Stimulated activated CD4-positive, alpha-beta T cell treated with anti-CD3 and anti-CD28 coated beads, TNF-alpha, amount 100 ng/mL, for 24 hours (primary cell): ENCODE measurements around the gene B3GALT6.
"Not testable (repeated sequence)": the region's sequence is repeated elsewhere in the genome, so short reads cannot be mapped to it uniquely, and the experiment has no call there.

Source experiments
- DNase-seq, 3 experiments: peaks; one replicate each; pipeline ENCODE4 v3.0.0-alpha.2; 2020; ENCODE audit warnings: low read depth in 3 of 3

B3GALT6 gene

DNA sequence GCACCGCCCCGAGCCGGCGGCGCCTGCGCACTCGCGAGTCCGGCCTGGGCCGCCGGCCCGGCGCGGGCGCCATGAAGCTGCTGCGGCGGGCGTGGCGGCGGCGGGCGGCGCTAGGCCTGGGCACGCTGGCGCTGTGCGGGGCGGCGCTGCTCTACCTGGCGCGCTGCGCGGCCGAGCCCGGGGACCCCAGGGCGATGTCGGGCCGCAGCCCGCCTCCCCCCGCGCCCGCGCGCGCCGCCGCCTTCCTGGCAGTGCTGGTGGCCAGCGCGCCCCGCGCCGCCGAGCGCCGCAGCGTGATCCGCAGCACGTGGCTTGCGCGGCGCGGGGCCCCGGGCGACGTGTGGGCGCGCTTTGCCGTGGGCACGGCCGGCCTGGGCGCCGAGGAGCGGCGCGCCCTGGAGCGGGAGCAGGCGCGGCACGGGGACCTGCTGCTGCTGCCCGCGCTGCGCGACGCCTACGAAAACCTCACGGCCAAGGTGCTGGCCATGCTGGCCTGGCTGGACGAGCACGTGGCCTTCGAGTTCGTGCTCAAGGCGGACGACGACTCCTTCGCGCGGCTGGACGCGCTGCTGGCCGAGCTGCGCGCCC, at the start of gene B3GALT6:
B3GALT6 (plus strand) TSS at position 30 of the 588 bp plus-strand sequence; CDS start at position 72, 42 bp downstream.
- no peak for DNase-seq

DNA sequence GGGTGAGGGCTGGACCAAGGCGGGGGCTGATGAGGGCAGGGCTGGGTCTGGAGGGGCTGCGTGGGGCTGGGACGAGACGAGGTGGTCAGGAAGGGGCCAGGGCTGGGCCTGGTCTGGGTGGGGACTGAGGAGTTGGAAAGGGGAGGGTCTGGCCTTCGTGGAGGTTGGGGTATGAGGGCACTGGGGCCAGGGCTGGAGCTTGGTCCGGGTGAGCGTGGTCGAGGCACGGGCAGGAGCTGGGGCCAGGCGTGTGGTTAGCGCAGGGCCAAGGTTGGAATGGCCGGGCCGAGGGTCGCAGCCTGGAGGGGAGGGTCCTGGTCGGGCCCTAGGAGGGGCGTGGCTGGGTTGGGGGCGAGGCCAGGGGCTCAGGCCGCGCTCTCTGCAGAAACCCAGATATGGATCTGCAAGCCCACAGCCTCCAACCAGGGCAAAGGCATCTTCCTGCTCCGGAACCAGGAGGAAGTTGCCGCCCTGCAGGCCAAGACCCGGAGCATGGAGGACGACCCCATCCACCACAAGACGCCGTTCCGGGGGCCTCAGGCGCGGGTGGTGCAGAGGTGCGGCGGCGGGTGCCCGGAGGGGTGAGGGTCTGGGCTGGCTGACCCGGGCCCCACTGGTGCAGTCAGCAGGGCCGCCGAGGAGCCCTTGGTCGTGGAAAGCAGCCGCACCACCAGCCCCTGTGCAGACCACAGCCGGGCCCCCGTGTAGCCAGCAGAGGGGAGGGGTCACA, 49.4 kb upstream of the B3GALT6 start:
- DNase-seq = no peak

GRCh38 chr1:1183221-1183747, 48.8 kb upstream of the B3GALT6 start:
- no peak for DNase-seq

DNA sequence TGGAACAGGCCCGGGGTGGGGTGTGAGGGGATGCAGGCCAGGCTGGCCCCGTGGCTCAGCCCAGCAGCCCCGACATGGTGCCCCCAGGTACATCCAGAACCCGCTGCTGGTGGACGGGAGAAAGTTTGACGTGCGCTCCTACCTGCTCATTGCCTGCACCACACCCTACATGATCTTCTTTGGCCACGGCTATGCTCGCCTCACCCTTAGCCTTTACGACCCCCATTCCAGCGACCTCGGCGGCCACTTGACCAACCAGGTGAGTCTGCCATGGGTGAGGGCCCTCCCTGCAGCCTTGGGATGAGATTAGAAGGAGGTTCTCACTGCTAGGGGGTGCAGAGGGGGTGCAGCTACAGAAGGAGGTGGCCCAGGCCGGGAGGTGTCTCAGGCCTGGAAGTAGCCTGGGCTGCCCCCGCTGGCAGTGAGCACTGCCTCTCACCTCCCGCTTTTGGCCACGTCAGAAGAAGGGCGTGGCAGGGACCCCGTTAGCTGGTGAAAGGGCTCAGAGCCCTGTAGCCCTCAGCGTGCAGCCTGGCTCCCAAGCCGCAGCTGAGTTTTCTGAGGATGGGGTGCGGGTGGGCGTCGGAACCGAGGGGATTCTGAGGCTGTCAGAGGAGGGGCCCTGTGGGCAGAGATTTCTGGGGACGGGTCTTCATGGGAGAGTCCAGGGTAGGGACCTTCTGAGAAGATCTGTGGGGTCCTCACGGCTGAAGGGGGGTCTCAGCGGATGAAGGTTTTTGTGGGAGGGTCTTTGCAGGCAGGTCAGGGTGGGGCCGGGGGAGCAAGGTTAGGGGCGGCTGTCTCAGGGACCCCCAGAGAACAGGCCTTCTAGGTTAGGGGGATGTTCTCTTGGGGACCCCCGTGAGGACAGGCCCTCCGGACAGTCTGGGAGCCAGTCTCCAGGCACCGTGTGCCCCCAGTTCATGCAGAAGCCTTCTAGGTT, 47.9 kb upstream of the B3GALT6 start:
- DNase-seq = no peak

- no peak for DNase-seq
These were observed 46.8 kb upstream of the B3GALT6 start for GRCh38 chr1:1185101-1185765.

DNA sequence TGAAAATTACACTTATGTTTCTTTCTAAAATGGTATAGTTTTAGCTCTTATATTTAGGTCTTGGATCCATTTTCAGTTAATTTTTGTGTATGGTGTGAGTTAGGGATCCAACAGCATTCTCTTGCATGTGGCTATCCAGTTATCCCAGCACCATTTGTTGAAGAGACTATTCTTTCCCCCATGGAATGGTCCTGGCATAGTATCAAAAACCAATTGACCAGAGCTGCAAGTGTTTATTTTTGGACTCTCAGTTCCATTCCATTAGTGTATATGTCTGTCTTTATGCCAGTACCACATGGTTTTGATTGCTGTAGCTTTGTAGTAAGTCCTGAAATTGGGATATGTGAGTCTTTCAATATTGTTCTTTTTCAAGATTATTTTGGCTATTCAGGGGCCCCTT, 44.1 kb upstream of the B3GALT6 start:
- no peak for DNase-seq

DNA sequence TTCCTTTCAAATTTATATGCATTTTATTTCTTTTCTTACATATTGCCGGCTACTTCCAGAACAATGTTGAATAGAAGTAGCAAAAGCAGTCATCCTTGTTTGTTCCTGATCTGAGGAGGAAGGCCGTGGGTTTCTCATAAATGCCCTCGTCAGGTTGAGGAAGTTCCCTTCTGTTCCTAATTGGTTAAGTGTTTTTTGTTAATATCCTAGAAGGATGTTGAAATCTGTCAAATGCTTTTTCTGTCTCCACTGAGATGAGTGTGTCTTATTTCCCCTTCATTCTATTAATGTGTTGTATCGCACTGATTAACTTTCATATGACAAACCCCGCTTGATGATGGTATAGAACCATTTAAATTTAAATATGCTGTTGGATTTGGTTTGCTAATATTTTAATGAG, 42.9 kb upstream of the B3GALT6 start:
- no peak for DNase-seq

GRCh38 chr1:1191734-1192133, 40.3 kb upstream of the B3GALT6 start:
- DNase-seq = no peak

GRCh38 chr1:1194723-1195122, 37.3 kb upstream of the B3GALT6 start:
- DNase-seq = no peak

DNA sequence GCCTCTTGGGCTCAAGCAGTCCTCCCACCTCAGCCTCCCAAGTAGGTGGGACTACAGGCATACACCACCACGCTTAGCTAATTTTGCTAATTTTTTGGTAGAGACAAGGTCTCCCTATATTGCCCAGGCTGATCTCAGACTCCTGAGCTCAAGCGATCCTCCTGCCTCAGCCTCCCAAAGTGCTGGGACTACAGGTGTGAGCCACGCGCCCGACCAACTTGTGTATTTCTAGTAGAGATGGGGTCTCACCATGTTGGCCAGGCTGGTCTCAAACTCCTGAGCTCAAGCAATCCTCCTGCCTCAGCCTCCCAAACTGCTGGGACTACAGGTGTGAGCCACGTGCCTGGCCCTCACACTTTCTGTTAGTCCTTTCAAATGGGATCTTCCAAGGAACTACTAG, 36.3 kb upstream of the B3GALT6 start:
- DNase-seq = not testable (repeated sequence)

- no peak for DNase-seq
These were observed 35.4 kb upstream of the B3GALT6 start for GRCh38 chr1:1196431-1197187.

- DNase-seq = no peak
These were observed 34.9 kb upstream of the B3GALT6 start for GRCh38 chr1:1197188-1197500.

DNA sequence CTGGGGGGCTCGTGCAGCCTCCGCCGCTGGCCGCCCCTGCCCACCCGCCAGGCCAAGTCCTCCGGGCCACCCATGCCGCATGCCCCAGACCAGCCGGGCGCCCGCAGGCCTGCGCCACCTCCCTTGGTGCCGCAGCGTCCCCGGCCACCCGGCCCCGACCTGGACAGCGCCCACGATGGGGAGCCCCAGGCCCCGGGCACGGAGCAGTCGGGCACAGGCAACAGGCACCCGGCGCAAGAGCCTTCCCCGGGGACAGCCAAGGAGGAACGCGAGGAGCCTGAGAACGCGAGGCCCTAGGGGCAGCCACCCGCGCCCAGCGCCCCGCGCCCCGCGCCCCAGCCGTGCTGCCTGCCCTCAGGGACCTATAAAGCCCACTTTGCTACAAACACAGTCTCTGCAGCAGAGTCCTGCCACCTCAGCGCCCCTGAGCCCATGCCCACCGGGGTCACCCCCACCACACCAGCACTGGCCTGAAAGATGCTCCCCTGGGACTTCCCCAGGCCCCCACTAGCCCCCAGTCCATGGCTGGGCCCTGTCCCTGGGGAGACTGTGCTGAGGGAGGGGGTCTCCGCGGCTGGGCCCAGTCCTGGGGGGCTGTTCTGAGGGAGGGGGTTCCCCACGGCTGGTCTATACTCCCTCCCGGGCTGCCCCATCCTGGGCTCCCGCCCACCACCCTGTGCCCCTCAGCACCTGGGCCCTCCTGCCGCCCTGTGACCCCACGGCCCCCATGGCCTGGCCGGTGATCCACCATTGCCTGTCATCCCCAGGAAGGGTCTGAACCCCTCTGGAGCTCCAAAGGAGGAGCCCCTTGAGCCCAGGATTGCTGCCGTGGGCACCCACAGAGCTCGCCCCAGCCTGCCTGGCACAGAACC, 34.2 kb upstream of the B3GALT6 start:
- no peak for DNase-seq

DNA sequence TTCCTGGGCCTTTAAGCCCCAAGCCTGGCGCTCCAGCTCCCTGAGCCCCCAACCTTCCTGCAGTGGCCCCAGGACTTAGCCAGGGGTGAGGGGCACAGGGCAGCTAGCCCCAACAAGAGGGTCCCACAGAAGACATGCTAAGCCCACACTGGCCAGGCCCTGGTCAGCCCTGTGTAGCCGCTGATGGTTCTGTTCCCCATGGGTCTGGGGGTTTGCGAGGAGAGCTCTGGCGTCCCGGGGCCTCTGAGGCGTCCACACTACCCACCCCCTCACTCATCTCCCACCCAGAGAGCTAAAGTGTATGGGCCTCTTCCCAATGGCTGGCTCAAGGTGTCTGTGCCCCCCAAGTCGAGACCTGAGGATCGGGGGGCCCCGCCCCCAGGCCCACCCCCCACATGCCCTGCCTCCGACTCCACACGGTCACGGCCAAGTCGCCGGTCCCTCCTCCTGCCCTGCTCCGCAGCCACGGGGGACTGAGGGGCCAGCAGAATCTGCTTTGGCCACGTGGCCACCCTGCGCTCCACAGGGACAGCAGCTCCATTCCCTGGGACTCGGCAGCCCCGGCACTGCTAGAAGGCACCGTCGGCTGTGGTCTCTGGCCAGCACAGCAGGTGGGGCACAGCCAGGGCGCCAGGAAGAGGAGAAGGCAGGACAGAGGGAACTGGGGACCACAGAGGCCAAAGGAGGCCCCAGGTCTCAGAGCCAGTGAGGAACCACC, 33.5 kb upstream of the B3GALT6 start:
- no peak for DNase-seq

DNA sequence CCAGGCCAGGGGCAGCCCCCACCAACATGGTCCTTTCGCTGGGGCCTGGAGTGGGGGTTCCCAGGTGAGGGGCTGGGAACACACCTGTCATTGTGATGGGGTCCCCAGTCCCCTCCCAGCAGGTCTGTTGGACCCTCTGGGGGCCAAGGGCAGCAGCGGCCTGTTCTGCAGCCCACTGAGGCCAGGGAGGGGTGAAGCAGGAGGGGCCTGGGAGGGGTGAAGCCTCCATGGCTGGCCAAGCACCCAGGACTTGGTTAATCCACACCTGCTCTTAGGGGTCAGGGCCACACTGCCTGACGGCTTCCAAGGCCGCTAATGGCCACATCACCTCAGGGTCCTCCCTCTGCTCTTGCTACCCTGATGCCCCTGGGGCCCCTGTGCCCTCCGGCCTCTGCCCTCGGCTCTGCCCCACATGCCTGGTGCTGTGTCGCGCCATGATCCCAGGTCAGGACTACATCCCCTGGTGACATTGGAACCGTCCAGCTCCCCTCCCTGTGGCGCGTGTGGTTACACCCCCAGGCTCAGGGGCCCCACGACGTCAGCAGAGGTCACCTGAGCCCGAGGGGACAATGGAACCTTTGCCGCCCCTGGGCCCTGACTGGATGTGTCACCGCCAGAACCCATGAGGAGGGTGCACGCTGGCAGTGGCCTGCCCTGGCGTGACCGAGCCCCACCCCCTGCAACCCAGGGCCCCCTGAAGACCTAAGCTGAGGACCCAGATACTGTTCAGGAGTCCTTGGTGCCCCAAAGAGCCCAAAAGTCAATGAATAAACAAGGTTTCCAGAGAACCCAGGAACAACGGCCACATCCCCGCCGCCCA, 32.7 kb upstream of the B3GALT6 start:
- DNase-seq = no peak

DNA sequence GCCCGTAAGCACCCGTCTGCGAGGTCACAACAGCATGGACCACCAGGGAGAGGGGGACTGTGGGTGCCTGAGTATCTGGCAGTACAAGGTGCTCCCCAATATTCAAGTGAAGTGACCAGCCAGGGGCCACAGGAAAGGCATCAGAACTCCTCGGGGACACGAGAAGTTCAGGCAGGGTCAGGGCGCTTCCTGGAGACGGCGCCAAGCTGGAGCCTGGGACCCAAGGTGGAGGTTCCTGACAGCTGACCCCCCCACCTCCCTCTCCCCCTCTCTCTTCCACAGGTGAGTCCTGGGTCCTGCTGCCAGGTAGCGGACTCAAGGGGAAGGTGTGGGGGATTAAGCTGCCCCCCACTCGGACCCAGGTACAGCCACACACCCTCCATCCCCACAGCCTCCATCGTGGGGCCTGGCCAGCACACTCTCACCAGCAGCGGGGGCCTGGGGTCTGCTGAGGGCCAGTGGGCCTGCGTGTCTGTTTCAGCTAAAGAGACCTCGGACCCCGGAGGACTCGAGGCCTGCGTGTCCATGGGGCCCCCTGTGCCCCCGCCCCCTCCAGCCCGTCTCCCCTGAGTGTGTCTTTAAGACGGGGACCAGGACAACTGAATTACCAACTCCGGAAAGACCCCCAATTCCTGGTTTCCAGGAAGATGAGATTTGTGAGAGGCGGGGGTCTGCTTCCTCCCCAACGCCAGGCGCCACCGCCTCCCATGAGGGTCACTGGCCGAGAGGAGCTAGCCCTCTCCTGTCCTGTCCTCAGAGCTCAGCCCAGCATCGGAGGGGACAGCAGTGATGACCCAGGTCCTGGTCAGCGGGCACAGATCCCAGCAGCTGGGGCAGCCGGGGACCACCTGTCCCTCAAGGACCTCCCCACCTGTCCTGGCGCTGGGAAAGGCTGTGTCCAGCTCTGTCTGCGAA, 31.8 kb upstream of the B3GALT6 start:
- no peak for DNase-seq
